Activated CD4-positive, alpha-beta T cell treated with anti-CD3 and anti-CD28 coated beads, Interleukin-2, Interleukin-6, amounts not matched to agents 100 ng/mL and 50 ng/mL, durations not matched to agents 16 hours and 8 hours (primary cell): ENCODE results near the gene SLC22A4.

Experiments
- DNase-seq: peaks from one replicate; pipeline ENCODE4 v3.0.0-alpha.2; 2020

The SLC22A4 gene

GRCh38 chr5:132300577-132301343 is 6.6 kb downstream of the SLC22A4 start:
- no peak for DNase-seq

DNA sequence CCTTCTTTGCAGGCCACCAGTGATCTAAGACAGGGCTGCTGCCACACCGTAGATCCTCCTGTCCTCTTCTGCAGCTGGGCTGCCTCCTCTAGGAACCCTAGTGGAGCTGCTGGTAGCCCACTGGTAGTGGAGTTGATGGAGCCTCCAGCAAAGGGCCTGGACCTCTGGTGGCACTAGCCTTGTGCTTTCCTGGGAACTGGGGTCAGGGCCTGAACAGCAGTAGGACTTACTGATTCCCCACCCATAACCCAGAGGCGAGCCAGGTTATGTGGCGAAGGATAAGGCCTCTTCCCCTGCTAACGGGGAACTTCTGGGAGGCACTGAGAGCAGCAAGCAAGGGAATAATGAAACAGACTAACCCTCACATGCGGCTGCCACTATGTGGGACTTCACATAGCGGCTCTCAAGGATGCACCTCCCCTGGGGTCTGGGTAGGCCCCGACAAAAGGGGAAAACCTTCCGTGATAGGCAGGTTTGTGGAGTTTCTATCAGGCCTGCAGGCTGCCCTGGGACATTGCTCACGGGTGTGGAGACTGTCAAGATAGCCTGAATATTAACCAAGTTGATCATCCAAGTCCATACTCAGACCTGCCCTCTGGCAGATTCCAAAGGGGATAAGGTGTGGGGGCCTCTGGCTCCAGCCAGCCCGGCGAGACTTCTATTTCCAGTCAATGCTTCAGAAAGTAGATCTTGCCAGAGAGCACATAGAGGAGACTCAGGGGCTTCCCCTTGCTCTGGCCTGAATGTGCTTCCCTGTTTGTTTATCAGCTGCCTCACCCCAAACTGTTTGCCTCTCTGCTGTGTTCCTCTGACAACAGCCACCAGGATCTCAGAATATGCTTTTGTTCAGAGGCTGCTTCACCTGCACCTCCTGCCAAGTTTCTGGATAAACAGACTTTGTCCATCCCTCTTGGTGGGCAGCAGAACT is 7.4 kb downstream of the SLC22A4 start:
- DNase-seq, result no peak

GRCh38 chr5:132302413-132302812 is 8.2 kb downstream of the SLC22A4 start:
- DNase-seq, result no peak

- DNase-seq, result no peak
These were observed 9.4 kb downstream of the SLC22A4 start for GRCh38 chr5:132303589-132303988.

GRCh38 chr5:132305420-132305819 is 11.2 kb downstream of the SLC22A4 start:
- no peak for DNase-seq

DNA sequence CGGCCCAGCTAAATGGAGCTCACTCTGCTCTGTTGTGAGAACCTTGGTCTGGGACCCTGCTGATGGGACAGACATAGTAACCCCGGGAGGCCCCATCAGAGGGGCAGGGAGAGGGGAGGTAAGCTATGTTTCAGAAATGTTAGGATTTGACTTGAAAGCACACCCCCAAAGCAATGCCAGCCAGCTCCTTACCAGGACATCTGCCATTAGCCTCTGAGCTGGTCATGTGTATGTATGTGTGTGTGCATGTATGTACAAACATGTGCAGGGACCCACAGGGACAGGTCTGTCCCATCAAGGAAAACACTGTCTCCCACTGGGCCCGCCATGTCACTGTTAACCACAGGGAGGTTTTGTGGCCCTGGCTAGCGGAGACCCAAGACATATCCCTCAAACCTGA is 14.5 kb downstream of the SLC22A4 start:
- DNase-seq, result no peak

GRCh38 chr5:132309679-132310078 is 15.5 kb downstream of the SLC22A4 start:
- no peak for DNase-seq

DNA sequence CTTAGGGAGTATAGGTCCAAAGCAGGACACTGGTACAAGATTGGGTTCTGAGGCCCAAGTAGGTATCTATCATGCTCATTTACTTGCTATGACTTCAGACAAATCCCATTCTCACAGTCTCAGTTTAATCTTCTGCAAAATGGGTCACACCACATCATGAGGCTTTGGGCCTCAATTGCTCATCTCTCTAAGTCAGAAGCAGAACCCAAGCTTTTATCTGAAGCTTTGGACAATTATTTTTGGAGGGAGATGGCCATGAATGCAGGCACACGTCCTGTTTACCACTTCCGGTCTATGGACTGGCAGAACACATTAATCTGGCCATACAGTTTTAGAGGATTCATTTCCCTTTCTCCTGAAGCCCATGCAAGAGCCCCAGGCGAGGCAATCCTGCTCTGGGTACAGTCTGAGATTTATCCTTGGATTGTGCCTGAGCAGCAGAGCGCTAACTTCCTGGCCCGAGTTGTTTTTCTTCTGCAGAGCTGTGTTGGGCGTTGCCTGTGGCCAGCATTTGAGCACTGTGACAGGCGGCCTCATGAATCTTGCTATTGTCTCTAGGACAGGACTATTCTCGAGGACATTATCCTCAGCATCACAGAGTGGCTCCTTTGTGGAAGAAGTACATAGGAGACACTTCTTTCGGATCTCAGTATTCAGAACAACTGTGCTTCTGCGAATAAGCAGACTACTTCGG is 16.1 kb downstream of the SLC22A4 start:
- no peak for DNase-seq

DNA sequence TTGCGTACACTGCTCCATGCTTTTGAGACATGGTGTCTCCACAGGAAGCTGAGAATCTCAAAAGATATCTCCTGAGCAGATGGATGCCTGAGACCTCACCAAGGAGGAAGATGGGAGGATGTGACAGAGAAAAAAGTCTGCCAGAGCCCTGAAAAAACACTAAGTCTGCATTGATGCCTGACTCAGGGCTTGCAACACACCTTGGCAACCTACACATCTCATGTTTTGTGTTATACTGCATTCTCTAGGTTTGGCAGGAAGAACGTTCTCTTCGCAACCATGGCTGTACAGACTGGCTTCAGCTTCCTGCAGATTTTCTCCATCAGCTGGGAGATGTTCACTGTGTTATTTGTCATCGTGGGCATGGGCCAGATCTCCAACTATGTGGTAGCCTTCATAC is 19.2 kb downstream of the SLC22A4 start:
- DNase-seq, result no peak

DNA sequence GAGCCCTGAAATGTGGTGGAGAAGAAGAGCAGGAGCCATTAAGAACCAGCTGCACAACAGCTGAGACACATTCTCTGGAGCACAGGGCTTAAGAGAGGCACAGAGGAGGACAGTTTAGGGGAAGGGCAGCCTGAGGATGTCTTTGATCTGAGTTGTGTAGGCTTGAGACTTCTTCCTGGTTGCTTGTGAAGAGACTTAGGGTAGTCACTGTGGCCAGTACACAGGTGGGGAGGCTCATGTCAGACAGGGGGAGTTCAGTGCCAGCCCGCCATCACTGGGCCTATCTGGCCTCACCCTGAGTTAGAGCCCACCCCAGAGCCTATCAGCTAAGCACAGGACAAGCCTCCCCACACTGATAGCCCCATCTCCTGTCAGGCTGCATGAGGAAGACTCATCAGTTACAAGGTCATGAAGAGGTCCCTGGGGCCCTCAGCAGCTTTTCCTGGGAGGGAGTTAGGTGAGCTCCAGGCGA is 19.8 kb downstream of the SLC22A4 start:
- no peak for DNase-seq

DNA sequence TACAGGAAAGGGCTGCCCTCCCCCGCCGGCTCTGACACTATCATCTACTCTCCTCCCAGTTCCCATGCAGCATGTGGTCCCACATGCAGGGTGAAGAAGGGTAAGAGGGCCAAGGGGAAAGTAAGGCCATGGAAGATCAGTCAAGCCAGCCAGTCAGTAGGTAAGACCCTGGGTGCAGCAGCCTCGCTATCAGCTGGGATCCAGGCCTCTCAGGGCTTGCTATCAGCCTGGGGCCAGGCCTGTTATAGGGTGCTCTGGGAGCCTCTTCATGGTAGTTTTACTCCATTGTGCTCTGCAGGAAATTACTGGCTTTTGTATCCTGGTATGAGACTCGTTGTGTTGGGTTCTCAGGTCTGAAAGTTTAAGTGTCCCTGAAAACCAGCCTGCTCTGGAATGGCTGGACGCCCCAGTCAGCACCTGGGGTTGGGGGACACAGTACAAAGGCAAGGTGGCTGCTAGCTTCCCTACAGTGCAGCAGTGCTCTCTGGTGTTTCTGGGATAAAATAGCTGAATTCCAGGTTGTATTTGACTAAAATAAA is 21.4 kb downstream of the SLC22A4 start:
- DNase-seq, result no peak

DNA sequence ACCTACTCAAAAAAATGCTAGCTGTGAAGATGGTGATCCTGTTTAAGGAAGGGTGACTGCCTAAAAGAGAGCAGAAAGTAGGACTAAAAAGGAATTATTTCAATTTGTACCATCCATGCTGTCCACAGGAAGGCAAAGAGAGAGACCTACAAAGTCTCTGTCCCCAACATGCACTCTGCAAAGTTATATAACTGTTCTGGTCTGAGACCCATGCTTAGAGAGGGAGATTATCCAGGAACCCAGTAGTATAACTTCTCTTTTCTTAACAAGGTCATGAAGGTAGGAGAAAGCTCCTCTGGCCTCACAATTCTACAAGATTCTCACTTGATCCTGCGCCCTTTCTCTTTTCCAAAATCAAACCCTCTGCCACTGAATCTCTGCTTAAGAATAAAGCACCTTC is 25.8 kb downstream of the SLC22A4 start:
- DNase-seq, result no peak

DNA sequence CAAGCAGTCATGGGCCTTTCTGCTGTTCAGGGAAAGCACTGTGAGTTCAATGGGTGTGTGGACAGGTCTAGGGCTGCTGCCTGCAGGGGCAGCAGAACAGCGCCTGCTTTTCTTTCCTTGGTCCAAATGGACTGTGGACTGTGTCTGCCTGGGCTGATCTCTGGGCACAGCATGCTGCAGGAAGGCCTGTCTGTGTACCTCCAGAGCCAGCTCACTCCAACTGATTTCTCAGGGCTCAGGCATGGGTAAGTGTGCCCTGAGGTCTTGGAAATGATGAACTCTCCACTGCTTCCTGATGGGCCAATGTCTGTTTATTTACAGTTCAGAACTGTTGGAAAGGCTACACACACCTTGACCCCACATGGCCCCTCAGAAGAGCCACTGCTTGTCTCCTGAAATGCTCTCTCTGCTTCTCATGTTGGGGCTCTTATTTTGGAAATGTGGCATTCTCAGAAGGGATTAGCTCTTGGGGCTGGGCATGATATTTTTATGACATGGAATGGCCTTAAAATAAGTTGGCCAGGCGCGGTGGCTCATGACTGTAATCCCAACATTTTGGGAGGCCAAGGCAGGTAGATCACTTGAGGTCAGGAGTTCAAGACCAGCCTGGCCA is 27.0 kb downstream of the SLC22A4 start:
- no peak for DNase-seq

DNA sequence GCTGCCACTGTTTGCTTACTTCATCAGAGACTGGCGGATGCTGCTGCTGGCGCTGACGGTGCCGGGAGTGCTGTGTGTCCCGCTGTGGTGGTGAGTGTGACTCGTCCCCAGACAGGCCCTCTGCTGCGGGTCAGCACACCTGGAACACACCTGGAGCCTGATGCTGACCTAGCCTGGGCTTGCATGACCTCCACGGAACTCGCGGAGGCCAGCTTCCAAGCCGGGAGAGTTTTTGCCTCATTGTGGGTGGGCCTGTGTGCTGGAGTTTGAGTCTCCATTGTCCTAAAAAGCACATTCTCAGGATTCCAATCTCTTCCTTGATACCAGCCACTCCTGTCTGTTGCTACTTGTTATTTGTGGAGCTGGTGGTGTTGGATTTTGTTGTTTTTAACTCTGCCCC is 28.1 kb downstream of the SLC22A4 start:
- no peak for DNase-seq

DNA sequence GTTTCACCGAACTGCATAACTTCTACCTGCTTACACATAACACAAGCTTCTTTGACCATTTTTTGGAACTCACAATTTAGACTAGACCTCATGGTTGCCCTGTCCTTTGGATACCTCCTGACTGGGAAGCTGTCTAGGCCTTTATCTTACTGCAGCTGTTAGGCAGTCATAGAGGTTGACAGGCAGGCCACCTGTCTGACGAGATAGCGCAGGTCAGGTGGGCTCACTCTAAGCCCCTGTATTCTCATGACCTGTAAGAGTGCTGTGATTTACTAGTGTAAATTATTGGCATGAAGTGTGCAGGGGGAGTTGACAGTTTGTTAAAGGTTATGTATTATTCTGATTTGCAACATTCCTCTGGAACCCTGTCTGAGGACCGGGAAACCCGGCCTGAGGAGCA is 29.0 kb downstream of the SLC22A4 start:
- no peak for DNase-seq

GRCh38 chr5:132325691-132326090 is 31.5 kb downstream of the SLC22A4 start:
- no peak for DNase-seq

DNA sequence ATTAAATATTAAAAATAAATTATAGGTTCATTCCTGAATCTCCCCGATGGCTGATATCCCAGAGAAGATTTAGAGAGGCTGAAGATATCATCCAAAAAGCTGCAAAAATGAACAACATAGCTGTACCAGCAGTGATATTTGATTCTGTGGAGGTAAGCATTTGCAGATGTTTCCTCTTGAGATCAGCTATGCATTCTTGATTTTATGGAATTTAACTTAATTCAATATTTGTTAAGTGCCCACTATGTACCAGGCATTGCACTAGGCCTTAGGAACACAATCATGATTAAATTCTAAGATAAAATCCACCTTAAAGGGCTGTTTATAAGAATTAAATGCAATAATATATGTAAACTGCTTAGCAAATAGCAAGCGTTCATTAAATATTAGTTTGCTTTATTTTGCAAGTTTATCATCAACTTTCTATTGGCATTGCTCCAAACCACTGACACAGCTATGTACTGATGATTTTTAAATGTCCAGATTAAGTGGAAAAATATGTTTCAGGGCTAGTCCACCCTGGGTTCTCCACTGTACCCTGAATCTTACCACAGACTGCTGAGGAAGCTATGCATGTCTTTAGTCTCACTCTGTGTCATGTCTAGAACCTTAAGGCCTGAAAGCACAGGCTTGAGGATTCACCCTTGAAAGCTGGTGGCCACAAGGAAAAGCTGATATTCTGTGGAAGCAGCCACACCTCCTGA is 33.2 kb downstream of the SLC22A4 start:
- DNase-seq, result no peak

DNA sequence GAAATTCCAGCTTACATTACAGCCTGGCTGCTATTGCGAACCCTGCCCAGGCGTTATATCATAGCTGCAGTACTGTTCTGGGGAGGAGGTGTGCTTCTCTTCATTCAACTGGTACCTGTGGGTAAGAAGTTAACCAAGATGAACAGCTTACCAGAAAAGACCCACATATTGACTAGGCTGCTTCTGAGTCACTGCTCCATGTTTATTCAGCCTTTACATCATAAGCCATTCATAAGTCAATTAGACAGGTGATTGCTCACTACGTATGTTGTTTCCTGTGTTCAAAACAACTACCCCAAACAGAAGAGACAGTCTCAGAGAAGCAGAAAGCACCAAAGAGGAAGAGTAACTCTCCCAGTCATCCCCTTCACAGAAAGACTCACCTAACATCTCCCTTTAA is 40.6 kb downstream of the SLC22A4 start:
- DNase-seq, result peak; percentile 6

DNA sequence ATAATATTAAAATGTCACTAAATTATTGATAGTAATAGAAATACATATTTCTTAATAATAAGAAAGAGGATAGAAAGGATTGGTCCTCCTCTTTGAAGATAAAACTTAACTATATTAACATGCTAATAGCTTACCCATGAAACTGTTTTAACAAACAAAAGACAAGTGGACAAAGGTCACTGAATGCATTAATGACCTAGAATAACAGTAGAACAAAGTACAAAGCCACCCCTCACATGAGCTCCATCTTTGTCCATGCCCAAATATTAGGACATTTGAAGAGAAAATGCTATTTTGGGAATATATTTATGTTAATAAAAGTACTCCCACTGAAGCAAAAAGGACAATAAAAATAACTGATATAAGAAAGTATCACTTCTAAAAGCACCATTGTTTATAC is 41.2 kb downstream of the SLC22A4 start:
- no peak for DNase-seq

DNA sequence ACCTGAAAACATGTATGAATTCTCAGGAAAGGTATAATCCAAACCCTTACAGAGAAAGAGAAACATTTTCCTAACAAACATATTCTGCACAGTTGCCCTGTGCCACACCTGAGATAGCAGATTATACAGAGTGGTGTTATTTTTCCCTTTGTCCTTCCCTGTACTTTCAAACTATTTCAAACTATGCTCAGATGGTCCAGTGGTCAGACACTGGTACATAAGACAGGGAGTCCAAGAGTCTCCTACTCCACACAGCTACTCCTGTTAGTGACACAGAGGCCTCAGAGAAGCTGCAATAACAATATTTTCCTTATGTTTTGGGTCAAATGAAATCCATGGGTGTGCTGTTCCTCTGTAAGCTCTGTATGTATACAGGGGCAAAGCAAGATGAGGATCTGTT is 45.3 kb downstream of the SLC22A4 start:
- DNase-seq, result no peak

- DNase-seq, result no peak
These were observed 48.3 kb downstream of the SLC22A4 start for GRCh38 chr5:132342291-132343180.
